GM19395 (cell line): ENCODE results near the gene SPPL2C.

Experiments
- ATAC-seq: cut with Tn5 transposase; IDR thresholded peaks from one replicate; pipeline ENCODE4 v1.9.1; 2021; ENCODE audit warnings: mild to moderate bottlenecking, moderate library complexity; ENCODE audit not compliant: unreplicated experiment

SPPL2C gene

GRCh38 chr17:45874151-45874550 is 29.5 kb downstream of the SPPL2C start:
- ATAC-seq: no peak

- ATAC-seq: no peak
These were observed 31.9 kb downstream of the SPPL2C start for GRCh38 chr17:45876539-45876938.

GRCh38 chr17:45877467-45877866 is 32.8 kb downstream of the SPPL2C start:
- no peak for ATAC-seq

- ATAC-seq: no peak
These were observed 38.4 kb downstream of the SPPL2C start for GRCh38 chr17:45883063-45883462.

- ATAC-seq: no peak
These were observed 42.2 kb downstream of the SPPL2C start for GRCh38 chr17:45886852-45887251.

GRCh38 chr17:45888392-45888791 is 43.7 kb downstream of the SPPL2C start:
- ATAC-seq: no peak

GRCh38 chr17:45889579-45889978 is 44.9 kb downstream of the SPPL2C start:
- ATAC-seq: no peak

GRCh38 chr17:45893725-45894021 is 49.0 kb downstream of the SPPL2C start:
- ATAC-seq: no peak

GRCh38 chr17:45894022-45894784 is 49.5 kb downstream of the SPPL2C start, which contains the start of gene MAPT:
TSS of gene MAPT (plus strand) at chr17:45894554. CDS start at chr17:45962338, 67,784 bp downstream.
- ATAC-seq: peak; percentile 66

GRCh38 chr17:45895304-45895968 is 50.8 kb downstream of the SPPL2C start:
- ATAC-seq: no peak

- no peak for ATAC-seq
These were observed 51.5 kb downstream of the SPPL2C start for GRCh38 chr17:45895969-45896785.
